BE2C (cell line): ENCODE results near the gene SARNP.

ENCODE experiments used
- DNase-seq: peaks from one replicate; pipeline ENCODE4 v3.0.0-alpha.2; 2020
- H3K27me3 ChIP-seq: fragments of 250-450 bp; sonication (Bioruptor Pico); 2 replicates; pipeline ENCODE4 v1.5.1; 2020; ENCODE audit warnings: mild to moderate bottlenecking
- H3K36me3 ChIP-seq: fragments of 250-450 bp; sonication (Bioruptor Pico); 2 replicates; pipeline ENCODE4 v1.5.1; 2020; ENCODE audit warnings: mild to moderate bottlenecking
- H3K4me1 ChIP-seq: fragments of 250-450 bp; sonication (Bioruptor Pico); 2 replicates; pipeline ENCODE4 v1.5.1; 2020
- H3K4me3 ChIP-seq: 2 replicates; pipeline ENCODE4 v1.5.1; 2011; ENCODE audit warnings: low read depth, low read length
- H3K9me3 ChIP-seq: fragments of 250-450 bp; sonication (Bioruptor Pico); 2 replicates; pipeline ENCODE4 v1.5.1; 2020
- TF ChIP-seq, protein P1 (sequence below): IDR thresholded peaks from 2 replicates; pipeline ENCODE4 v1.5.1; 2012; ENCODE audit warnings: mild to moderate bottlenecking, low read depth, low read length

The SARNP gene

DNA sequence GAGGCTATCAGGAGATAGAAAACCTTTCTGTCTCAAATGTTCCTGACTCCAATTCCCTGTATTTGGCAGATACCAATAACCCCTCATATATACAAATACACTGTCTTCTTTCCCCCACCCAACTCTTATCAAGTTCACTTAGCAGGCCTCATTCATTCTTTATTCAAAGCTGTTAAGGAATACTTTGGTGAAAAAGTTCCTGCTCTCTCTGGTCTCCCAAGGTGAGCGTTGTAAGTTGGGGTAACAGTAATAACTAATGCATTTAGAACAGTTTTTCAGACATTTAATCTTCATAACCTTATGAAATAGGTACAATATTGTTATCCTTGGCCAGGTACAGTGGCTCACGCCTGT is 78.5 kb downstream of the SARNP start:
- TF ChIP-seq, protein P1, sequence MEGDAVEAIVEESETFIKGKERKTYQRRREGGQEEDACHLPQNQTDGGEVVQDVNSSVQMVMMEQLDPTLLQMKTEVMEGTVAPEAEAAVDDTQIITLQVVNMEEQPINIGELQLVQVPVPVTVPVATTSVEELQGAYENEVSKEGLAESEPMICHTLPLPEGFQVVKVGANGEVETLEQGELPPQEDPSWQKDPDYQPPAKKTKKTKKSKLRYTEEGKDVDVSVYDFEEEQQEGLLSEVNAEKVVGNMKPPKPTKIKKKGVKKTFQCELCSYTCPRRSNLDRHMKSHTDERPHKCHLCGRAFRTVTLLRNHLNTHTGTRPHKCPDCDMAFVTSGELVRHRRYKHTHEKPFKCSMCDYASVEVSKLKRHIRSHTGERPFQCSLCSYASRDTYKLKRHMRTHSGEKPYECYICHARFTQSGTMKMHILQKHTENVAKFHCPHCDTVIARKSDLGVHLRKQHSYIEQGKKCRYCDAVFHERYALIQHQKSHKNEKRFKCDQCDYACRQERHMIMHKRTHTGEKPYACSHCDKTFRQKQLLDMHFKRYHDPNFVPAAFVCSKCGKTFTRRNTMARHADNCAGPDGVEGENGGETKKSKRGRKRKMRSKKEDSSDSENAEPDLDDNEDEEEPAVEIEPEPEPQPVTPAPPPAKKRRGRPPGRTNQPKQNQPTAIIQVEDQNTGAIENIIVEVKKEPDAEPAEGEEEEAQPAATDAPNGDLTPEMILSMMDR: no peak
- peak overlapping the region; percentile 82; the same call in 1 of the 2 replicates for H3K4me3 ChIP-seq
- peaks cover 14% of the 10 kb centered on the region for H3K4me1 ChIP-seq
- DNase-seq: no peak
- no peaks in the 10 kb centered on the region for H3K9me3 ChIP-seq
- no peaks in the 10 kb centered on the region for H3K36me3 ChIP-seq
- H3K27me3 ChIP-seq: no peaks in the 10 kb centered on the region

- DNase-seq: peak; percentile 90
- Histone ChIP-seq H3K36me3 (no peaks in the 10 kb centered on the region), H3K4me3 (peak overlapping the region; percentile 82), H3K4me1 (peaks cover 14% of the 10 kb centered on the region), H3K27me3 (no peaks in the 10 kb centered on the region), H3K9me3 (no peaks in the 10 kb centered on the region)
- TF ChIP-seq, protein P1: peak; percentile 82
These were observed 79.2 kb downstream of the SARNP start for GRCh38 chr12:55738123-55739024.

DNA sequence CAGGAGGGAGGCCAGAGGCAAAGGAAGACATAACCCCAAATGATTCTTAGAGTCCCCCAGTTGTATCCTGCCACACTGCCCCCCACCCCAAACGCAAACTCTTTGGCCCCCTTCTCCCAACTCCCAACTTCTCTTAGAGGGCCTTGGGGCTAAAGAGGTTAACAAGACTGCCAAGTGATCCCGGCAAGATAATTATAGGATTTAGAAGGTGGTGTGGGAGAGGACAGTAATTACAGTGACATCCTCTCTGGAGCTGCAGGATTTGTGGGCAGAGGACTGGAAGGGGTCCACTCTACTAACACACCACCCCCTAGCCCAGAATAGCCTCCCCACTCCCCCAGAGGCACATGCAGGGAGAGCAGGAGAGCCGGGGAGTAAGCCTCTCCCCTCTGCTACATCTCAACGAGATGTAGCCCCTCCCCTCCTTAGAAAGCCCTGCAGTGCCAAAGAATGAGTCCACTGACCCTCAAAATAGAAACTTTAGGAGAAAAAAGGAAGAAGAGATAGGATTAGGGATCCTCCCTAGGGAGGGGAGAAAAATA is 79.9 kb downstream of the SARNP start:
- Histone ChIP-seq H3K27me3 (no peaks in the 10 kb centered on the region), H3K4me3 (peak overlapping the region; percentile 82), H3K9me3 (no peaks in the 10 kb centered on the region), H3K36me3 (no peaks in the 10 kb centered on the region), H3K4me1 (peaks cover 13% of the 10 kb centered on the region)
- DNase-seq: no peak
- TF ChIP-seq, protein P1: no peak

- TF ChIP-seq, protein P1: peak; percentile 90
- Histone ChIP-seq H3K4me3 (no peak overlapping the region), H3K36me3 (no peaks in the 10 kb centered on the region), H3K27me3 (no peaks in the 10 kb centered on the region), H3K9me3 (no peaks in the 10 kb centered on the region), H3K4me1 (peaks cover 8% of the 10 kb centered on the region; the same call in 1 of the 2 replicates)
- peak; percentile 71 for DNase-seq
These were observed 80.5 kb downstream of the SARNP start for GRCh38 chr12:55736780-55737580.

- Histone ChIP-seq H3K4me1 (peaks cover 7% of the 10 kb centered on the region; the same call in 1 of the 2 replicates), H3K36me3 (no peaks in the 10 kb centered on the region), H3K4me3 (no peak overlapping the region), H3K27me3 (no peaks in the 10 kb centered on the region), H3K9me3 (no peaks in the 10 kb centered on the region)
- TF ChIP-seq, protein P1: no peak
- no peak for DNase-seq
These were observed 81.4 kb downstream of the SARNP start for GRCh38 chr12:55736076-55736475.
